Ovary (tissue), 3 donors: ENCODE data around the gene DYRK1A.

ENCODE experiments used
- EP300 ChIP-seq: sonication (generic); formaldehyde crosslinking; IDR thresholded peaks from one replicate; pipeline ENCODE4 v1.6.1; 2017; ENCODE audit warnings: antibody characterized with exemption
- POLR2A ChIP-seq: fragments of 450-650 bp; IDR thresholded peaks from one replicate; pipeline ENCODE4 v1.6.1; 2017; ENCODE audit warnings: antibody characterized with exemption, mild to moderate bottlenecking, moderate library complexity
- TF ChIP-seq, protein P1 (sequence below), 3 donors: fragments of 450-650 bp in 2 of 3; fragments of 200-600 bp in 1 of 3; IDR thresholded peaks; one replicate each; pipeline versions ENCODE4 v1.5.1 to v1.8.0; 2016 to 2022; ENCODE audit warnings: antibody characterized with exemption in 3 of 3, mild to moderate bottlenecking in 1 of 3
- donor health status: DM: no; HTN: no; CAD: no.

DNA sequence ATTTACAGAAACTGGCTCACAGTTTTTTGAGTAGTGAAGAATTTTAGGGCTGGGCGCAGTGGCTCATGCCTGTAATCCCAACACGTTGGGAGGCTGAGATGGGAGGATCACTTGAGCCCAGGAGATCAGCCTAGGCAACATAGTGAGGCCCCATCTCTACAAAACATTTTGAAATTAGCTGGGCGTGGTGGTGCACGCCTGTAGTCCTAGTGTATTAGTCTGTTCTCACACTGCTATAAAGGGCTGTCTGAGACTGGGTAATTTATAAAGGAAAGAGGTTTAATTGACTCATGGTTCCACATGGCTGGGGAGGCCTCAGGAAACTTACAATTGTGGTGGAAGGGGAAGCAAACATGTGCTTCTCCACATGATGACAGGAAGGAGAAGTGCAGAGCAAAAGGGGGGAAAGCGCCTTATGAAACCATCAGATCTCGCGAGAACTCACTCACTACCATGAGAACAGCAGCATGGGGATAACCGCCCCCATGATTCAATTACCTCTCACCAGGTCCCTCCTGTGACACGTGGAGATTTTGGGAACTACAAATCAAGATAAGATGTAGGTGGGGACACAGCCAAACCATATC, 24.4 kb upstream of the DYRK1A start:
- TF ChIP-seq POLR2A (no peak), EP300 (no peak)
- TF ChIP-seq, protein P1, sequence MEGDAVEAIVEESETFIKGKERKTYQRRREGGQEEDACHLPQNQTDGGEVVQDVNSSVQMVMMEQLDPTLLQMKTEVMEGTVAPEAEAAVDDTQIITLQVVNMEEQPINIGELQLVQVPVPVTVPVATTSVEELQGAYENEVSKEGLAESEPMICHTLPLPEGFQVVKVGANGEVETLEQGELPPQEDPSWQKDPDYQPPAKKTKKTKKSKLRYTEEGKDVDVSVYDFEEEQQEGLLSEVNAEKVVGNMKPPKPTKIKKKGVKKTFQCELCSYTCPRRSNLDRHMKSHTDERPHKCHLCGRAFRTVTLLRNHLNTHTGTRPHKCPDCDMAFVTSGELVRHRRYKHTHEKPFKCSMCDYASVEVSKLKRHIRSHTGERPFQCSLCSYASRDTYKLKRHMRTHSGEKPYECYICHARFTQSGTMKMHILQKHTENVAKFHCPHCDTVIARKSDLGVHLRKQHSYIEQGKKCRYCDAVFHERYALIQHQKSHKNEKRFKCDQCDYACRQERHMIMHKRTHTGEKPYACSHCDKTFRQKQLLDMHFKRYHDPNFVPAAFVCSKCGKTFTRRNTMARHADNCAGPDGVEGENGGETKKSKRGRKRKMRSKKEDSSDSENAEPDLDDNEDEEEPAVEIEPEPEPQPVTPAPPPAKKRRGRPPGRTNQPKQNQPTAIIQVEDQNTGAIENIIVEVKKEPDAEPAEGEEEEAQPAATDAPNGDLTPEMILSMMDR (IDR thresholded peaks at IDR 0.05): no peak
